Fibroblast of lung (primary cell): ENCODE results near the gene DNAL1.

Source experiments
- CTCF ChIP-seq, 2 donors: IDR thresholded peaks in 1 of 2; conservative IDR thresholded peaks in 1 of 2; 1 replicate in 1 of 2; 2 replicates in 1 of 2; pipeline ENCODE4 v1.5.1; 2011 to 2012; ENCODE audit warnings: low read length in 2 of 2, control low read depth in 1 of 2, inconsistent platforms in 1 of 2, low read depth in 1 of 2, mild to moderate bottlenecking in 1 of 2
- EZH2 ChIP-seq: IDR thresholded peaks from 2 replicates; pipeline ENCODE4 v1.5.1; 2012; ENCODE audit warnings: low read length, control low read depth, mild to moderate bottlenecking; ENCODE audit errors: missing control alignments

GRCh38 chr14:73710737-73711136 lies 66.0 kb downstream of the DNAL1 start:
- TF ChIP-seq CTCF (conservative IDR thresholded peaks at IDR 0.05 in 1 of 2, IDR thresholded peaks at IDR 0.05 in 1 of 2; ENCODE audit: low read depth in 1 of 2, low read length in 2 of 2) (no peak), EZH2 (no peak)
